Activated CD4-positive, alpha-beta T cell treated with anti-CD3 and anti-CD28 coated beads for 36 hours (primary cell): ENCODE data around the gene PRDM10. TPM values are rescaled to one million over a fixed set of nuclear protein-coding genes. Genes with fewer than 3 reads are reported as not detected.
A peak's percentile ranks its signal among the peaks of the same experiment; 100 is the strongest.
"Not testable (repeated sequence)": the region's sequence is repeated elsewhere in the genome, so short reads cannot be mapped to it uniquely, and the experiment has no call there.

Source experiments
- ATAC-seq: fragments of 200-7000 bp; cut with Tn5 transposase; one replicate; pipeline ENCODE4 v1.10.0; 2021; ENCODE audit warnings: mild to moderate bottlenecking, moderate library complexity
- CTCF ChIA-PET: fragments of 350-600 bp; sonication (Branson Sonifier 250); formaldehyde crosslinking; loops from one replicate; lab custom pipeline; 2021; ENCODE audit warnings: antibody characterized with exemption; lab: Charles Lee
- POLR2A ChIA-PET: fragments of 350-600 bp; sonication (Branson Sonifier 250); formaldehyde crosslinking; loops from one replicate; lab custom pipeline; 2021; ENCODE audit warnings: antibody characterized with exemption, inconsistent platforms; lab: Charles Lee
- DNase-seq: peaks from one replicate; pipeline ENCODE4 v3.0.0-alpha.2; 2020
- H3K27ac Mint-ChIP-seq: one replicate; pipeline ENCODE4 v1.8.0; 2021; ENCODE audit warnings: mixed read lengths
- H3K27me3 Mint-ChIP-seq: one replicate; pipeline ENCODE4 v1.8.0; 2021; ENCODE audit warnings: mixed read lengths
- H3K36me3 Mint-ChIP-seq: one replicate; pipeline ENCODE4 v1.8.0; 2021; ENCODE audit warnings: low read depth, mixed read lengths
- H3K4me1 Mint-ChIP-seq: one replicate; pipeline ENCODE4 v1.8.0; 2021; ENCODE audit warnings: mixed read lengths
- H3K4me3 Mint-ChIP-seq: one replicate; pipeline ENCODE4 v1.8.0; 2021; ENCODE audit warnings: mild to moderate bottlenecking, moderate library complexity, mixed read lengths
- H3K9me3 Mint-ChIP-seq: one replicate; pipeline ENCODE4 v1.8.0; 2021; ENCODE audit warnings: low read depth, mixed read lengths
- intact Hi-C, 2 experiments: fragments of 100-400 bp; cut with DNase I in 1 of 2; cut with micrococcal nuclease in 1 of 2; formaldehyde crosslinking; loops; one replicate each; pipeline versions ENCODE4 v1.14.2 to v1.15.1; 2022 to 2024; cut with DNase I, micrococcal nuclease
- total RNA-seq, 2 experiments: library from RNA; stranded (reverse); gene quantifications; one replicate each; pipeline ENCODE4 v1.2.3, GENCODE V29; 2021

The PRDM10 gene
- total RNA-seq, 2 experiments from 2014 or later, result 15.4 to 17.3 TPM

DNA sequence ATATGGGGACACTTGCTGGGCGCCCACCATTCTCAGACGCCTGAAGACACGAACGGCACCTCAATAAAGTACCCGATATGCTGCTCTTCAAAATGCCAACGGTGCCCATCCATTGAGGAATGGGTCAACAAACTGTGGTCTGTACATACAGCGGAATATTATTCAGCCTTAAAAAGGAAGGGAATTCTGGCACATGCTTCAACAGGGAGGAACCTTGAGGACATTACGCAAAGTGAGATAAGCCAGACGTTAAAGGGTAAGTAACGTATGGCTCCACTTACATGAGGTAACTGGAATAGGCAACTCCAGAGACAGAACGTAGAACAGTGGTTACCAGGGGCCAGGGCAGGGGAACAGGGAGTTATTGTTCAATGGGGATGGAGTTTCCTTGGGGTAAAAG, 28.0 kb downstream of the PRDM10 start:
- ATAC-seq (no peak), DNase-seq (no peak)
- CTCF ChIA-PET, result no interaction called here
- Mint-ChIP-seq H3K36me3 (peaks cover 11% of the 10 kb centered on the region), H3K9me3 (no peaks in the 10 kb centered on the region), H3K27me3 (no peaks in the 10 kb centered on the region), H3K4me3 (no peak overlapping the region), H3K27ac (no peak overlapping the region), H3K4me1 (no peaks in the 10 kb centered on the region)
- POLR2A ChIA-PET, result no interaction called here
- intact Hi-C loops, result no loop called here

DNA sequence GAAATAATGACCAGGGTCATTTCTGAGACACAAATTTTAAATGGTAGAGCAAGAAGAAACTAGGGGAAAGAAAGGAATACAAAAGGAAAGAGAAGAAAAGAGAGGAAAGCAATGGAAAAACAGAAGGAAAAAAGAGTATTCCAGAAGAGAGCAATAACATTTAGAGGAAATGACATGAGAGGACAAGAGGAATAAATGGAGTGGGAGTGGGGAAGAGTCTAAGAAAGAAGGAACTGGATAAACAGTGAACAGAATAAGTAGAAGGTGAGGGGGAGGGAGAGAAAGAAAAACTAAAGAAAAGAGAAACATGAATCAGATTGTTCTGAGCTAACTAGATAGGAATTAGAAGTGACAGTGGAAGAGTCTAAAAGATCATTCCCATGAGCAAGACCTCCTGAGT, 28.4 kb downstream of the PRDM10 start:
- Mint-ChIP-seq H3K27me3 (no peaks in the 10 kb centered on the region), H3K36me3 (peaks cover 9% of the 10 kb centered on the region), H3K4me1 (no peaks in the 10 kb centered on the region), H3K9me3 (no peaks in the 10 kb centered on the region), H3K4me3 (no peak overlapping the region), H3K27ac (no peak overlapping the region)
- intact Hi-C loops, result no loop called here
- ChIA-PET CTCF (no interaction called here), POLR2A (no interaction called here)
- ATAC-seq (no peak), DNase-seq (no peak)

DNA sequence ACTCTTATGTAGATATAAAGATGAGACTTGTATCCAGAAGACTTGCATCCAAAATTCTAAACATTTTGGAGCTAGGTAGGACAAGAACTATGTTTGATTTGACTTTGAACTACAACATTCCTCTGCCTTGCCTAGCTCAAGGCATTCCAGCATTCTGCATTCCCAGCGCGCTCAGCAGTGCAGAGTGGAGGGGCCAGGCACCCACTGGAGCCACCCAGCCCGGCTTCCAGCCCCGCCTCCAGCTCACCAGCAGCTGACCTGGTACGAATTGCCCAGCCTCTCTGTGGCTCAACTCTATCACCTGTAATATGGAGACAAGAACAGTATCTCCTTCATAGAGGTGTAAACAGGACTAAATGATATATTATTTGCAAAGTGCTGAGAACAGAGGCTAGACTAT, 28.8 kb downstream of the PRDM10 start:
- no peaks in the 10 kb centered on the region for H3K9me3 Mint-ChIP-seq
- no peak overlapping the region for H3K27ac Mint-ChIP-seq
- ATAC-seq (no peak), DNase-seq (no peak)
- H3K4me1 Mint-ChIP-seq, result no peaks in the 10 kb centered on the region
- no peaks in the 10 kb centered on the region for H3K27me3 Mint-ChIP-seq
- ChIA-PET POLR2A (no interaction called here), CTCF (no interaction called here)
- peaks cover 9% of the 10 kb centered on the region for H3K36me3 Mint-ChIP-seq
- no peak overlapping the region for H3K4me3 Mint-ChIP-seq
- intact Hi-C loops, result no loop called here

DNA sequence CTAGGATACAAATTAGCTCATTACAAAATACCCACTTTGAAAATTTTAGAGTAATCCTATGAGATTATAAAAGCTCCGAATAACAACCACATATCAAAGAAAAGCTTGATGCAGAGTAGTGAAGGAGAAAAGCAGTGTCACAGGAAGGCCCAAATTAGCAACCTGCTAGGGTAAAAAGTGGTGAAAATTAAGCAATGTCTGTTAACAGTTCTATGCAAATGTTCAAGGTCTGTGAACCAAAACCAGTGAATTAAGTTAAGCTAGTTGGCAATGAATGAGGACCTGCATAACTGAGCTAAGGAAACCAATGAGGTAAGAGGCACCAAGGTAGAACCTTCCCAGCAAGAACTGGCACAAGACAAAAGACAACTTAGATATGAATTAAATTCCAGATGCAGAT, 29.6 kb downstream of the PRDM10 start:
- no peaks in the 10 kb centered on the region for H3K4me1 Mint-ChIP-seq
- no peak for ATAC-seq
- ChIA-PET CTCF (interaction anchor here (0.7 to 1.0 kb wide), 2 partner anchors 15 to 70 kb away, joined by 3 read pairs; no protein-coding TSS in a partner anchor), POLR2A (no interaction called here)
- no peaks in the 10 kb centered on the region for H3K9me3 Mint-ChIP-seq
- H3K4me3 Mint-ChIP-seq, result no peak overlapping the region
- H3K27me3 Mint-ChIP-seq, result no peaks in the 10 kb centered on the region
- peaks cover 9% of the 10 kb centered on the region for H3K36me3 Mint-ChIP-seq
- DNase-seq, result no peak
- intact Hi-C loops, result no loop called here
- no peak overlapping the region for H3K27ac Mint-ChIP-seq

DNA sequence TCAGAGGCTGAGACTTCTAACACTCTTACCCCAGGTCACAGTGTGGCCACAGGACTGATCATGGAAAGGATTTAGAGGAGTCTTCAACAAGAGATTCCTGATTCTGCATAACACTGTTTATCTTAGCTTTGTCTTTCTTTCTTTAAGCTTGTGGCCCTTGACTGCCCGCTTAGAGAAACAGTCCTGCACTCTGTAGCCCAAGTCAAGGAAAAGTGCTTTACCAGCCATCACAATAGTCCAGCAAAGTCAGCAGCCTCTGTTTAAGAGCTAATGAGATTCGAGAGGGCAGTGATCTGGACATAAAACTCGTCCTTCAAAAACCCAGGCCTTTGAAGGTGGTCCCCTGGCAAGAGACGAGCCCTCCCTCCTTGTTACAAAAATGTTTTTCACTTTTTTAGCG, 30.0 kb downstream of the PRDM10 start:
- Mint-ChIP-seq H3K4me3 (no peak overlapping the region), H3K9me3 (no peaks in the 10 kb centered on the region), H3K36me3 (peaks cover 9% of the 10 kb centered on the region), H3K27ac (no peak overlapping the region), H3K27me3 (no peaks in the 10 kb centered on the region), H3K4me1 (no peaks in the 10 kb centered on the region)
- DNase-seq, result no peak
- ATAC-seq, result no peak
- intact Hi-C loops, result no loop called here
- ChIA-PET POLR2A (no interaction called here), CTCF (interaction anchor here (0.7 to 1.0 kb wide), 2 partner anchors 15 to 70 kb away, joined by 3 read pairs; no protein-coding TSS in a partner anchor)

DNA sequence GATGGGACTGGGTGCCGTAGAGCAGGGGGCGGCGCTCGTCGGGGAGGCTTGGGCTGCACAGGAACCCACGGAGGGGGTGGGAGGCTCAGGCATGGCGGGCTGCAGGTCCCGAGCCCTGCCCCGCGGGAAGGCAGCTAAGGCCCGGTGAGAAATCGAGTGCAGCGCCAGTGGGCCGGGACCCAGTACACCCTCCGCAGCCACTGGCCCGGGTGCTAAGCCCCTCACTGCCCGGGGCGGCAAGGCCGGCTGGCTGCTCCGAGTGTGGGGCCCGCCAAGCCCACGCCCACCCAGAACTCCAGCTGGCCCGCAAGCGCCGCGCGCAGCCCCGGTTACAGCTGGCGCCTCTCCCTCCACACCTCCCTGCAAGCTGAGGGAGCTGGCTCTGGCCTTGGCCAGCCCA, 30.8 kb downstream of the PRDM10 start:
- CTCF ChIA-PET, H3K4me3 Mint-ChIP-seq, intact Hi-C loops, POLR2A ChIA-PET, ATAC-seq, H3K27me3 Mint-ChIP-seq, H3K36me3 Mint-ChIP-seq, H3K9me3 Mint-ChIP-seq, H3K27ac Mint-ChIP-seq, H3K4me1 Mint-ChIP-seq, DNase-seq: not testable (repeated sequence)

DNA sequence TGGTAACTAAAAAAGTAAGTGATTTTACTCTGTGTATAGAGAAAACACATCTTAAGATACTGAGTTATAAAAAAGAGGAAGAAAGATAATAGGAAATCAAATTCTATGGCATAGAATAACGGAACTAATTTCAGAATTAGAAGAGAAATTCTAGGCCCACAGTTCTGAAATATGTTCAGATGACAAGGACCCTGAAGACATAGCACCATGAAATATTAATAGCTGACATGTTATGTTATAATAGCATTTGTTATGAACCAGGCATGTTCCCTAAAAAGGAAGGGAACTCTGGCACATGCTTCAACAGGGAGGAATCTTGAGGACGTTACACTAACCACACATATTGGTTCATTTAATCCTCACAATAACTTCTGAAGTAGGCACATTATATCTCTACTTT, 32.7 kb downstream of the PRDM10 start:
- H3K27me3 Mint-ChIP-seq, result no peaks in the 10 kb centered on the region
- intact Hi-C loops, result no loop called here
- no peak overlapping the region for H3K27ac Mint-ChIP-seq
- no peak overlapping the region for H3K4me3 Mint-ChIP-seq
- H3K4me1 Mint-ChIP-seq, result peaks cover 6% of the 10 kb centered on the region
- POLR2A ChIA-PET, result no interaction called here
- H3K36me3 Mint-ChIP-seq, result peaks cover 9% of the 10 kb centered on the region
- ATAC-seq (no peak), DNase-seq (no peak)
- CTCF ChIA-PET, result no interaction called here
- H3K9me3 Mint-ChIP-seq, result no peaks in the 10 kb centered on the region

DNA sequence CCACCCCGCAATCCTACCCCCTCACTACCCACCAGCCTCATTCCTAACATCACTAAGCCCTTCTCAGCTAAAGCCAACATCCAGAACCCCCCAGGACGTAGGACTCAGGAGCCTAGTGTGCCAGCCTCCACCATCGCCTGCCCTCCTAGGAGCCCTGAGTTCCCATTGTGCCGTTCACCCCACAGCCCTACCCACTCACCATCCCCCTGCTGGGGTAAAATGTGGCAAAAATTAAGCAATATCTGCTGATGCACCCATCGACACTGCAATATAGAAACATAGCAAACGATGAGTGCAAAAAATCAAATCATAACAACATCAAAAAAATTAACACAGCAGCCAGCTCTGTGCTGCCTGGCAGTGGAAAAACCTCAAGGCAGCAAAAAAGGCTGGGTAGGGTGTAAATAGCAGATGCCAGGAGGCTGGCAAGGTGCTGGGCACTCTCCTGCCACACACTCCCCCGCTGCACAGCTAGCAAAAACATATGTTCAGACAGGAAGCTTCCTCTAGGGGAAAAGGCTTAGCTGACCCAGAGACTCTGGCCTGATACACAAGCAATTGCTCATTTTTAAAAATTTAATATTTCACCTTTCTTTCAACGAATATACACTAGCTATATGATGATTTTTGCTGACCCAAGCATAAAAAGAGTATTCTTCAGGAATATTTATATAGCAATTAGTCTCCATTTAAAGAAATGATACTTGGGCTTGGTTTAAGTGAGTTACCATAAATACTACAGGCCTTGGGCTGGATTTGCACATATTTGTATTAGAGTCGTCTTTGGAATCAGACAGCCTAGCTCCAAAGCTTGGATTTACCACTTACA, 33.8 kb downstream of the PRDM10 start:
- no peak overlapping the region for H3K4me3 Mint-ChIP-seq
- no peaks in the 10 kb centered on the region for H3K9me3 Mint-ChIP-seq
- DNase-seq, result no peak
- H3K27ac Mint-ChIP-seq, result no peak overlapping the region
- POLR2A ChIA-PET, result no interaction called here
- H3K4me1 Mint-ChIP-seq, result peaks cover 6% of the 10 kb centered on the region
- CTCF ChIA-PET, result interaction anchor here (0.7 to 0.9 kb wide), 3 partner anchors 27 to 164 kb away, joined by 3 to 4 read pairs (median 4); no protein-coding TSS in a partner anchor
- no peaks in the 10 kb centered on the region for H3K27me3 Mint-ChIP-seq
- intact Hi-C loops, result no loop called here
- peaks cover 9% of the 10 kb centered on the region for H3K36me3 Mint-ChIP-seq
- ATAC-seq, result no peak

DNA sequence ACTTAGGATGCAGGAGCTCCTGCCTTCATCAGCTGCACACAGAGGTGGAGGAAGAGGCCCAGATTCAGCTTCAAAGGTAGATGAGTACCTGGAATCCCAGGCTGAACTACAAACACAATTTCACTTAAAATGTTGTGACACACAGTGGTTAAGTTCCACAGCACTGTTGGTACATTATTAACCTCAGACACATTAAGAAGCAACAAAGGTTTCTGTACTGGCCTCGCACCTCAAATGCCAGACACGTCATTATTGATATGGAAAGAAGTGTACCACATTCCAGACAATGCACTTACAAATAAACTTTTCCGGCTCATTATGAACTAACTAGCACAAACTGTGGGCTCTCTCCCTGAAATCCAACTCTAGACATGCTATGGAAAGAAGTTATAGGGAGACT, 34.6 kb downstream of the PRDM10 start:
- peaks cover 9% of the 10 kb centered on the region for H3K36me3 Mint-ChIP-seq

DNA sequence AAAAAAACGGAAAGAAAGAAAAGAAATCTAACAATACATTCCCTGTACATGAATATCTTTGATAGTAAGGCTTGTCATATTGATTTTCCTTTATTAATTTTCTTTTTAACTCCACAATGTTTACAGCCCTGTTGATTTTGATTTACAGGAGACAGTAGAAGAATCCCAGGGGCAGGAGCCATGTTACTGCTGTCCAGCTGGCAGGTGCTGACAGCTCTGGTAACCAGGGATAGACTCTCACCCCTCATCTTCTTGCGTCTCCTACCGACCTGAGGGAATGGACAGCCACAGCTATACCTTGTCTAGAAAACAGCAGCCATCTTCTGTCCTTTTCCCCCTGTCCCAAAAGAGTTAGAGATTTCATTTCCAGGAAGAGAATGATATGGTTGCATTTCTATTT, 37.4 kb downstream of the PRDM10 start:
- ChIA-PET POLR2A (no interaction called here), CTCF (no interaction called here)
- Mint-ChIP-seq H3K36me3 (peaks cover 2% of the 10 kb centered on the region), H3K4me3 (no peak overlapping the region), H3K9me3 (no peaks in the 10 kb centered on the region), H3K27me3 (no peaks in the 10 kb centered on the region), H3K4me1 (peaks cover 13% of the 10 kb centered on the region), H3K27ac (no peak overlapping the region)
- ATAC-seq (no peak), DNase-seq (no peak)
- intact Hi-C loops, result no loop called here

More for the DNA sequence above, 34.6 kb downstream of the PRDM10 start:
- intact Hi-C loops, result no loop called here
- CTCF ChIA-PET, result no interaction called here
- Mint-ChIP-seq H3K9me3 (no peaks in the 10 kb centered on the region), H3K27me3 (no peaks in the 10 kb centered on the region), H3K27ac (no peak overlapping the region), H3K4me3 (no peak overlapping the region), H3K4me1 (peaks cover 6% of the 10 kb centered on the region)
- no peak for DNase-seq
- POLR2A ChIA-PET, result no interaction called here
- ATAC-seq, result no peak

DNA sequence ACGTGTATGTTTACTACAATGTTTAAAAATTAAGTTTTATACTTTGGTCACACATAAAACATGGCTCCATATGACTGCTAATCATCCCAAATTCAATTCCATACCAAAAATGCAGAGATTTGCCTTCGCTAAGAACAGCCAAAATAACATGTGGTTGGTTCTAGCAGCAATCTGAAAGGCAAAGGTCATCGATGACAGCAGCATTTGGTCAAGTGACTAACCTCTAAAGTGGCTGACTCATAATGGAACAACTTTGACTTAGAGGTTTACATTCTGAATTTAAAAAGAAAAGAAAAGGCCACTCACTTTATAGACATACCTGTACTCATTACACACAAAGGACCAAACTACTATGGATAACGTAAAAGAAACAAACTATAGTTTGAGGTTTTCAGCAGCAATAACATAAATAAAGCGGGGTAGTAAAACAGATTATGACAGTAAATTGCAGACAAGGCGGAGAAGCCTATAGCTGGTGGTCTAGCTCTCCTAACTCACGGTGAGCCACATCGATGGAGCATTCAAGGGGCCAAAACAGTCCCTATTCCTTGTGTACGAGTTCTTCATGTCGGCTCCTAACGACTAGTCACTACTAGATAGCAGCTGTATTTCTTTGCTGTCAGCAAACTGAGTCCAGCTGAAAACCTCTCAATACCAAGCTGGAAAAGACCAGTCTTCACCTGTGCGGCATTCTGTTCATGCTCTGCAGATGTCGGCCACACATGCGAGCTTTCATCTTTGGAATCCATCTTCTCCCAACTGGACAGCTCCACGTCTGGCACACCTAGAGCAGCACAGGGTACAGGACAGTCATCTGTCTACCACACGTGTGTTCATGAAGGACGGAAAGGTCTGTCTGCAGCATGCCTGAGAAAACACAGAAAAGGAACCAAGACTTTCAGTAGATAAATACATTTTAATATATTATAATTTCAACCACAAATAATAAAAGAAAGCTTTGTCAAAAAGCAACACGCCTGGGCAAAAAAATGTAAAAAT, 42.1 kb downstream of the PRDM10 start:
- Mint-ChIP-seq H3K36me3 (peaks cover 16% of the 10 kb centered on the region), H3K4me1 (peaks cover 9% of the 10 kb centered on the region), H3K27ac (peak overlapping the region; percentile 51), H3K9me3 (no peaks in the 10 kb centered on the region), H3K27me3 (no peaks in the 10 kb centered on the region), H3K4me3 (no peak overlapping the region)
- peak; percentile 90 for ATAC-seq
- DNase-seq, result peak; percentile 45
- intact Hi-C loops, result loop anchor here (1.0 to 2.0 kb wide), 2 partner anchors 42 to 43 kb away; partner anchors contain the start of gene PRDM10 (in 1 of the 2)
- POLR2A ChIA-PET, result no interaction called here
- CTCF ChIA-PET, result no interaction called here
